HG03139 (cell line): ENCODE data around the gene TIMD4.
A peak's percentile ranks its signal among the peaks of the same experiment; 100 is the strongest.
"Not testable (repeated sequence)": the region's sequence is repeated elsewhere in the genome, so short reads cannot be mapped to it uniquely, and the experiment has no call there.

Experiments
- ATAC-seq: cut with Tn5 transposase; IDR thresholded peaks from one replicate; pipeline ENCODE4 v1.9.1; 2021; ENCODE audit not compliant: unreplicated experiment

Gene TIMD4

DNA sequence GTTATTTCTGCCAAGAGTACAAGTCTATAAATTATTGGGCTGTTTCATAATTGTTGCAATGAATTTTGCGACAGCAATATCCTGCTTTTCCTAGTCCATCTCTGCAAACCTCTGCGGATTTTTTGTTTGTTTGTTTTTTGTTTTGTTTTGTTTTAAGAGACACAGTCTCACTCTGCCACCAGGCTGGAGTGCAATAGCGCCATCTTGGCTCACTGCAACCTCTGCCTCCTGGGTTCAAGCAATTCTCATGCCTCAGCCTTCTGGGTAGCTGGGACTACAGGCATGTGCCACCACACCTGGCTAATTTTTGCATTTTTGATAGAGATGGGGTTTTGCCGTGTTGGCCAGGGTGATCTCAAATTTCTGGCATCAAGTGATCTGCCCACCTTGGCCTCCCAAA, 37.3 kb downstream of the TIMD4 start:
- ATAC-seq: not testable (repeated sequence)

DNA sequence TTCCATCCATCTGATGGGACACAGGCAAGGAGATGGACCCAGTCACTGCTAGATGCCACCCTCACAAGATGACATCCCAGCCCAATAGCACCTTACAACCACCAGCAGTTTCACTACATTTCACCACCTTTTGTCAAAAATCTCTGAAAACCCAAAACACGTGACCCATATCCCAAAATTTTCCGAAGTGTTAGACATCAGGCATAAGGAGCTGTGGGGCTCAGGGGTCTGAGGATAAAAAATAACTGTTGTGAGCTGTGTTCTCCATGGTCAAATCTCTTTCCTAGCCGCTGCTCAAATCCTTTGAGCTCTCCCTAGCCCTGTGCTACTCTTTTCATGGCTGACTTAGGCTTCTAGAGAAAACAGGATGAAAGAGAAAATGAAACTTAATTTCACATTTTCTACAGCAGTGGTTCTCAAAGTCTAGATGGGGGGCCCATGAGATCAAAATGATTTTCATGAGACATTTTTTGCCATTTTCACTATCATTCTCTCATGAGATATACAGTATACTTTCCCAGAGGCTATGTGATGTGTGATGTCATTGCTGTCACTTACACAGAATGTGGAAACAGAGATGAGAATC, 40.7 kb downstream of the TIMD4 start:
- peak; percentile 34 for ATAC-seq

DNA sequence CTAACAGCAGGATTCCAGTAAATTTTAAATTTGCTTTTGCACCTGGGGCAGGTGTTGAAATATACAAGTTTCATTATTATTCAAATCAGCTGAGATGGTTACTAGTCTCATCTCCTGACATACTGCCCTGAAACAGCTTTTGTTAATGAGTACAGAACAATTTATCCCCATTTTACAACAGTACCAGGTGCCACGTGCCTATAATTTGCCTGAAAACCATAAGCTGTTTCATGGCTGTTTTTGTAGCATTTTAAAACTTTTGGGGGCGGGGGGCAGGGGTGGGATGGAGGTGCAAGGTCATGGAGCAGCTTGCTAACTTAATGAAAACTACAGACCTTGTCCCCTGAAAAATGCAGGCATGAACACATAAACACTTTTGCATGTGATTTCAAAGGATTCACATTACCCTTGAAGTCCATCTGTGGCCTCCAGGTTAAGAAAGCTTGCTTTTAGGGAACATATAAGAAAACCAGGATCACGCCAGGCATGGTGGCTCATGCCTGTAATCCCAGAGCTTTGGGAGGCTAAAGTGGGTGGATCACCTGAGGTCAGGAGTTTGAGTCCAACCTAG, 42.1 kb downstream of the TIMD4 start:
- peak; percentile 46 for ATAC-seq

DNA sequence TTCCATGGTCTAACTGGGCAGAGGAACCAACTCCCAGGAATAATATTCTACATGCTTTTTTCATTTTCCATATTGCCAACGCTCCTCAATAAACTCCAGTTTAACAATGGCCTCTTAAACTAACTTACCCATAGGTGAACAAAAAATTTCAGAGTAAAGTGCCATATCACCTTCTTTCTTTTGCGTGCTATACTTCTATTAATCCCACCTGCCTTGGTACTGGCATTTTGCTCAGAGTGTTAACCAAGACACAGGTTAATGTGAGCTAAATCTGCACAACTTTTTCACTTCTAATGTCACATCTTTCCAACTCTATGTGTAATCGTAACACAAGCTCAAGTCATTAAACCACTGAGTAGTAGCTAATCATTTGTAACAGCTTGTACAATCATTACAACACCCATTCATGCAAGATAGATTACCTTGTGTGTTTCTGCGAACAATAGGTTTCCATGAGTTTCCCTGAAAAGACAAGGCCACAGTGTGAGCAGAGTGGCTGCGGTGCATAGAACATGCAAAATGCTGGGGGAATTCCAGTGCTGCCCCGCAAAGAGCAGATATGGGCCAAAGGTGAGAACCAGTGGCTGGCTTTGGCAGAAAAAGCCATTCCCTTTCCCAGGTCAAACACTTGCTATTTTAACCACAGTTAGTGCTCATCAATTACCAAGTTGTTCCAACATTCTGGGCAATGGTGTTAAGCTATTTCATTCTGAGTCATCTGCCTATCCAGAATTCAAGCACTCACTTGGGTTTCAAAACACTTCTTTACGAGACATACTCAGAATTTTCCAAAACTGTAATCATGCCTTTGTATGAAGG, 42.8 kb downstream of the TIMD4 start:
- peak; percentile 50 for ATAC-seq

DNA sequence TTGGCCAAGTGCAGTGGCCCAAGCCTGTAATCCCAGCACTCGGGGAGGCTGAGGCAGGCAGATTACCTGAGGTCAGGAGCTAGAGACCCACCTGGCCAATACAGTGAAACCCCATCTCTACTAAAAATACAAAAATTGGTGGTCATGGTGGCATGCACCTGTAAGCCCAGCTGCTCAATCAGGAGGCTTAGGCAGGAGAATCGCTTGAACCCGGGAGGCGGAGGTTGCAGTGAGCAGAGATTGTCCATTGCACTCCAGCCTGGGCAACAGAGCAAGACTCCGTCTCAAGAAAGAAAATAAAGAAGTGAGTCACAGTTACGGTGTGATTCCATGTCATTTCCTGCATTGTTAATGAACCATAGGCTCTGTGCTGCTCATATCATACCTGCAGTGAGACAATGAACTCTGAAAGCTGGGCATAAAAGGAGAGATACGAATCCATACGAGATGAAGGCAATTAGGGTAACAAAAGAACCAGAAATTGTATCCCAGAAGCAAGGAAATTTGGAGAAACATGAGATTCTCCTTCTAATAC, 44.6 kb downstream of the TIMD4 start:
- ATAC-seq: no peak

DNA sequence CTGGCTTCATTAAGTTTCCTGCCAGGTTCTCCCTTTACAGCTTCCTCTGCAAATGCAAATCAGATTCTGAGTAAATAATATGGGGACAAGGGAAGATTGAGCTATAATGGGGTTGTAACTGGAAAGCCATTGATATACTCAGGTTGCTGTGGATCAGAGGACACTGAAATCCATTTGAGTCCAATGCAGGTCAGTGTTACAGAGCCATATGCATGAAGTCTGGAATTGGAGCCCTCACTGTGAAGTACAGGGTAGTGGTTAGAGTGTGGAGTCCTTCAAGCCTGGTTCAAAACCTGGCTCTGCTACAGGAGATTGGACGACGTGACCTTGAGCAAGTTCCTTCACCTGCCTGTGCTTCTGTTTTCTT, 48.7 kb downstream of the TIMD4 start:
- ATAC-seq: peak; percentile 5

DNA sequence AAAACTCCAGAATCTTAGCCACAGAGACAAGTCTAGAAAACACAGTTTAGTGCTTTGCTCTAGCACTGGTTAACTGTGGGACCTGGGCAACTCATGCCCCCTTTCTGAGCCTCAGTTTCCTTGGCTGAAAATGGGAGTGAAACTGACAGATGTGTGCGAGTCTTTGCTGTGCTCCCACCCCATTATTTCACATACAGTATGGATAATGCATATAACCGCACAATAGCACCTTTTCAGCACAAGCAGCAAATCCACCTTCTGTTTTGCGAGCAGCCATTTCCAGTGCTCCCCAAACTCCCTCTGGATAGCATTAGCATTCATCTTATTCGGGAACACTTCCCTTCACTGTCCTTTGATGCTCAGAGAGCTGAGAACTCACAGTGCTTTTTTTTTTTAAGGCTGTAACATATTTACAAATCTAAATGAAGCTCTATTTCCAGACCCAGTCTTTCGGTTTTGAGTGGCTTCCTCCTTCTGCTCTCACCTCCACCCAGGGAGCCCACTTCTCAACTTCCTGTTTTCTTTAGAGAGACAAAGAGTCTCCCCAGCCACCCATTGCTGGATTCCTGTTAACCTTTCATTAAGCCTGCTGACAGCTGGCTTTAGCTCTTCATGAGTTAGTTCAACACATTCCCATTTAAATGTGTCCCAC, 49.2 kb downstream of the TIMD4 start:
- peak; percentile 96 for ATAC-seq

DNA sequence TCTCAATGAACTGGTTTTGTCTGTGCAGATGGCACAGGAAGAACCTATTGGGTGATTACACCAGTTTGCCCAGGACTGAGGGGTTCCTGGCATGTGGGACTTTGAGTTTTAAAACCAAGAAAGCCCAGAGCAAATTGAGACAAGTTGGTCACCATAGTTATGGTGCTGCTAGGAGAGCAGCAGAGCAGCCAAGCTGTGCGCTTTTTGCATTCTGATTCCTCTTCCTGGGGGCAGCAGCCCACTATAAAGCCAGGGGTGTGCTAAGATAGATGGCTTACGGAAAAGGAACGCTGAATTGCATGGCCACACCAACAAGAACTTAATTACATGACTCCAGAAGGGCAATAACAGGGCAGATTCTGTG, 49.7 kb downstream of the TIMD4 start:
- ATAC-seq: no peak

DNA sequence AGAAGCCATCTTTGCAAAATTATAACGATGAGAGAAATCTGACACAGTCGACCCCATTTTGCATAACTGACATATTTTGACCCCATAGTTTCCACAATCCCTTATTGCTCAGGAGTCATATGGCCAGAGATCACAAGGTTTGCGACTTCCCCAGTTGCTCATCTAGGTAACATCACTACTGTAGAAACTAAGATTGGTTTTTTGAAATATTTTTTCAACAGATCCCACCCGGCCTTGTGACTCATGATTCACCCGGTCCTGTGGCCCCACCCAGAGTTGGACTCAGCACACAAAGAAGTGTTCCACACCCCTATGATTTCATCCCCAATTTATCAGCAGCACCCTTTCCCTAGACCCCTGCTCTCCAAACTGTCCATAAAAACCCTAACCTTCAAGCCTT, 50.2 kb downstream of the TIMD4 start:
- ATAC-seq: no peak

DNA sequence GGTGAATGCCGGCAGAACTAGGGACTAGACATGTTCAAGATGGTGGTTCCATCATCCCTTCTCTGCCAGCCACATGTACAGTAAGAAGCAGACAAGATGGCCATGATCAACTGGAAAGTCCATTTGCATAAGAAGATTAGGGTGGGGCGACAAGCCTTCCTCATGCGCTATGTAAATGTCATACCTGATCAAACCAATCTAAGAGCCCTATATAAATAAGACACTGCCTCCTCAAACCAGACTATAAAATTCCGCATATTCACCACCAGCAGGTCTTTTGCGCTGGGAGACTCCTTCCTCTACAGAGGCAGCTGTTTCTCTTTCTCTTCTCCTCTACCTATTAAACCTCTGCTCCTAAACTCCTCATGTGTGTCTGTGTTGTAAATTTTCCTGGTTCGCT, 53.8 kb downstream of the TIMD4 start:
- ATAC-seq: no peak

DNA sequence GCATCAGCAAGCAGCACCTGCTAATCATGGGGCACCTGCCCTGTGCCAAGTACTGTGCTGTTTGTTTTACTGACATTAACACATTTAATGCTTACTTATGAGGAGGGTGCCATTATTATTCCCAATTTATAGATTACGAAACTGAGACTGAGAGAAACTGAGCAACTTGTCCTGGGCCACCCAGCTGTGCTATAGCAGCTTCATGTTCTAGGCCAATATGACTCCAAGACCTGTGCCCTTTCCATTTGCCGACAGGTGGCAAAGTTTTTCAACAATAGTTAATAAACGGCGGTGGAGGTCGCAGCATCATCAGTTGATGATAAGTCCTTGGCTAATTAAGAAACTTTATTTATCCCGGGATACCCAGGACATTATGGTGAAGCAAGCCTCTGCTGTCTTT, 55.4 kb downstream of the TIMD4 start:
- no peak for ATAC-seq

DNA sequence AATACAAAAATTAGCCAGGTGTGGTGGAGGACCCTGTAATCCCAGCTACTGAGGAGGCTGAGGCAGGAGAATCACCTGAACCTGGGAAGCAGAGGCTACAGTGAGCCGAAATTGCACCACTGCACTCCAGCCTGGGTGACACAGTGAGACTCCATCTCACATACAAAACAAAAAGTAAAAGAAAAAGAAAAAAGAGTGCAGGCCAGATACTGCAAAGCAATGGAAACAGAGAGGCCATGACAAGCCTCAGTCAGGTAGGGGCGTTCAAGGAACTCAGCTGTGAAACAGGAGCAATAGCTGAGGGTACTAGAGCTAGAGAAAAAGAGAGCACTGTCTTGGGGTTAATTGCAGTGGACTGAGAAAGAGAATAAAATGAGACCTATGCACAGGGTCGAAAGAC, 56.2 kb downstream of the TIMD4 start:
- no peak for ATAC-seq

DNA sequence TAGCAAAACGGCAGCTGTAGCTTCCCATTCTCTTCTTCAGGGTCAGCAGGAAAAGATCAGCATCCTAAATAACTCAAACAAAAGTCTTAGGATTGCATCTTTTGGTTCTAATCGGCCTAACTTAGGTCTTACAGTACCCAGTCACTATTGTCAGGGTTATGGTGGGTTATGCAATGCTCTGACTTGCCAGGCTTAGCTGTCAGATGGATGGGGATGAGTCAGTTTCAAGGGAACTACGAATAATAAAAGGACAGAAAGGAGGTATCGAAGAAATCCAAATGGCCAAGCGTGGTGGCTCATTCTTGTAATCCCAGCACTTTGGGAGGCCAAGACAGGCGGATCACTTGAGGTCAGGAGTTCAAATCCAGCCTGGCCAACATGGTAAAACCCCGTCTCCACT, 66.5 kb downstream of the TIMD4 start:
- no peak for ATAC-seq

DNA sequence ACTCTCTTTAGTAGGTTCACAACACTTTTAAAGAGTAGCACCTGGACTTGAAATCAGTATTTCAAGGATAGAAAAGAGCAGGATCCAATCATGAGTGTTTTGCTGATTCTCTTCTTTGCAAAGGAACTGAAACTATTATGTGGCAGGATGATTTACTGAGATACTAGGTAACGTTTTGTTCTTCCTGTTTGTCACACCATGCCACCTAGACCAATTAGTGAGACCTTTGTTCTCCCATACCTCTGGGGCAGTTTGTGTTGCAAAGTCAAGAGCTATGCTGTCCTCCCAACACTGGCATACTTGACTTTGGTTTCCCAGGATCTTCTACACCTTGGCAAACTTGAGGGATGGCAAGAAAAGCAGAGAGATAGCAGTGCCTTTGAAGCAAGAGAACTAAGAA, 69.5 kb downstream of the TIMD4 start:
- peak; percentile 62 for ATAC-seq

DNA sequence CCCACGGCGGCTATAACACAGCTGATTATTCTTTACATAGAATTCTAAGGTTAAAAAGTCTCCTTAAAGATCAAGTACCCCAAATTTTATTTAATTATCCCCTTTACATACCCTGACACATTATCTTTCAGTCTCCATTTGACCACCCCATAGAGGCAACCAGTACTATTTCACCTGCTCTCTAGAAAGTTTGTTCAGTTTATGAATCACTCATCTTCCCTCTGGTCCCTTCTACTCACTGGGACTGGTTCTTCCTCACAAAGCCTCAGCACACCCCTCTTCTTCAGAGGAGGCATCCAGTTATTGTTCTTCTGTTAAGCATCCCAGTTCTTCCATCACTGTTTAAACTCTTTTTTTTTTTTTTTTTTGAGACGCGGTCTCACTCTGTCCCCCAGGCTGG, 70.2 kb downstream of the TIMD4 start:
- no peak for ATAC-seq

DNA sequence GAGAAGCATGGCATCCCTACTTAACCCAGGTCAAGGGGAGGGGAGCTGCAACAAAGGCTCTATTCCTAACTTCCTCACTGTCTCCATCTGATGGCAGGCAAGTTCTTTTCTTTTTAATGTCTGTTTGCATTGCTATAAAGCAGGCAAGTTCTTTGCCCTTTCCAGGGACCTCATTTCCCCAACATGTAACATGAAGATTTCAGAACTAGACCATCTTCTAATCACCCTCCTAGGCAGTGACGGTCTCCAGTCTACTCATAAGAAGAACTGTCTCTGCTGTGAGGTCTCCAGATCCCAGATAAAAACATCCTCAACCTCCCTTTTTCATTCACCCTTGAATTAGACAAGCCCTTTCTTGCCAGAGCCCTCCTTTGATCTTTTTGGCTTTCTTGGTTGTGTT, 70.8 kb downstream of the TIMD4 start:
- no peak for ATAC-seq

DNA sequence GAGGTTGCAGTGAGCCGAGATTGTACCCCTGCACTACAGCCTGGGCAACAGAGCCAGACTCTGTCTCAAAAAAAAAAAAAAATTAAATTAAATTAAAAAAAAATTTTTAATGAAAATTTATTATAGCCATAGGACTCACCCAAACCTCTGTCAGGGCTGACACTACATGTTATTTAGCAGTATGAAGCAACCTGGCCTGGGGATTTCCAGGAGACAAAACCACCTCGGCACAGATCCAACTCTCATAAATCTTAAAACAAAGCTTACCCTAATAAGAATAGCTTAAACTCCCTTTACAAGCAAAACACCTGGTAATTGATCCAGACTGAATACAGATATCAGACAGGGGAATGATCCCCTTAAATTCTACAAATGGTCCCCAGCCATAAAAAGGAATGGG, 74.5 kb downstream of the TIMD4 start:
- ATAC-seq: no peak

DNA sequence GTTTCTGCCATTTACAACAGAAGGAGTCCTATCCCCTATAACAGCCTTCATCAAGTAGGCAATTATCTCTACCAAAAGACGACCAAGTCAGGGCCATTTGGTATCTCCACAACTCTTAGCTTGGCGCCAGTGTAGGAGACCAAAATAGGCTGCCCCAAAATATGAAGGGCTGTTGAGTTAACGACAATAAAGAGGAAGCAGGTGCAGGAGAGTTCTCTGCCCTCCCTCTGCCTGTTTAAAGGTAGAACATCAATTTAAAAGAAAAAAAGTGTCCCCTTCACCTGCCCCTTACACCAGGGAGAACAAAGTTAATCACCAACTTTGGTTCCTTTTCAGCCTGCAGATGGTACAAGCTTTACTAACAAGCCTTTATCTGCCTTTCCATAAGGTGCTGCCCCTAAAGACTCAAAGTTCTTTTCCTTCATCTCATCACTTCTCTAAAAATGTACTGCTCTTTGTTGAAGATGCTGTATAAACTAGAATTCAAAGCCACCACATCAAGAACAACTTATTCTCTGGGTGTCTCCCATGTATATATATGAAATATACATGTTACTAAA, 79.6 kb downstream of the TIMD4 start:
- no peak for ATAC-seq

DNA sequence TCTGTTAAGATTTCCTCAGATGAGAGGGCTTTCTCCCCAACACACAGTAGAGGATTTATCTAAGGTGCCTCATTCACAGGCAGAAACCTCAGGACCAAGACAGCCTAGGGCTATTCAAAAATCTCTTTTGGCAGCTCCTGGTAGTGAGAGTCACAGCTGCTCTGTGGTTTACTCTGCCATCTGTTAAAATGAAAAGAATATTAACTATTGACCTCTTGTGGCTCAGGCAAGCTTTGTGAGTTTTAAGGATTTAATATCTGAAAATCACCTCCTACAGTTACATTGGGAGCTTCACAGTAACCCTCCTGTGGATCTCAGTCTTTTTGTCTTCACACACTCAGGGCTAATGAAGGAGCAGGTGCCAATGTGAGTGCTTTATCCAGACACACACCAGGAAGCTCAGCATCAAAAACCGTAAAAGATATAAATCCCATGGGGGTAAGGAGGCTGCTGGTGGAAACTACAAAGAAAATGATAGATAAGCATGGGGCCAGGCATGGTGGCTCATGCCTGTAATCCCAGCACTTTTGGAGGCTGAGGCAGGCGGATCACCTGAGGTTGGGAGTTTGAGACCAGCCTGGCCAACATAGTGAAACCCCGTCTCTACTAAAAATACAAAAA, 83.3 kb downstream of the TIMD4 start:
- ATAC-seq: peak; percentile 91

DNA sequence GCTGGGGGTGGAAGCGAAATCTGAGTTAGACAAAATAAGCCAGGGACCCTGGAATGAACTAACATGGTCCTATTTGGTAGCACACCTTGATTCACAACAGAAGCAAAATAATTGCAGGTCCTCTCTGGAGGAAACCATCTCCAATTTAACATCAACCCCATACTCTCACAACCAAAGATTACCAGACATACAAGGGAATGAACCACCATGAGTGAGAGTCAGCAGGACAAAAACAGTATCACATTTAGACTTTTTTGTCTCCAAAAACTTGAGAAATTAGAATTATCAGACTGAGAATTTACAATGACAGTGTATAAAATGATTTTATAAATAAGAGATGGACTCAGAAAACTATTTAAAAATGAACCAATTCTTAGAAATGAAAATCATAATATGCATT, 91.8 kb downstream of the TIMD4 start:
- no peak for ATAC-seq

DNA sequence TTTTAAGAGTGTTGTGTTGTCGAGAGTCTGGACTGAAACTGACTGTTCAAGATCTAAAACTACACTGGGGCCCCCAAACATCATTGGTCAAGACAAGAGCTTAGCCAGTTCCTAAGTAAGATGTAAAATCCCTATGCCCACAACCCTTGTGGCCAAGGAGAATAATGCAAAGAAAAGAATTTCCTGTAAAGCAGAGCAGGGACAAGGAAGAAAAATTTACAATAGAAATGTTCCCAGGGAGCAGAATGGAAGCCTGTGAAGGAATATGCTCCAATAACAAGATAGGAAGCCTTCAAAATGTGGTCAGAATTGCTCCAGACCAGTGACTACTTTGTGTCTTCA, 92.6 kb downstream of the TIMD4 start:
- ATAC-seq: no peak
